HG03442 (cell line): ENCODE results near the gene GTSE1.
"Not testable (repeated sequence)": the region's sequence is repeated elsewhere in the genome, so short reads cannot be mapped to it uniquely, and the experiment has no call there.

Experiments
- ATAC-seq: cut with Tn5 transposase; IDR thresholded peaks from one replicate; pipeline ENCODE4 v1.9.1; 2021; ENCODE audit warnings: mild to moderate bottlenecking, moderate library complexity; ENCODE audit not compliant: unreplicated experiment

Gene GTSE1, protein sequence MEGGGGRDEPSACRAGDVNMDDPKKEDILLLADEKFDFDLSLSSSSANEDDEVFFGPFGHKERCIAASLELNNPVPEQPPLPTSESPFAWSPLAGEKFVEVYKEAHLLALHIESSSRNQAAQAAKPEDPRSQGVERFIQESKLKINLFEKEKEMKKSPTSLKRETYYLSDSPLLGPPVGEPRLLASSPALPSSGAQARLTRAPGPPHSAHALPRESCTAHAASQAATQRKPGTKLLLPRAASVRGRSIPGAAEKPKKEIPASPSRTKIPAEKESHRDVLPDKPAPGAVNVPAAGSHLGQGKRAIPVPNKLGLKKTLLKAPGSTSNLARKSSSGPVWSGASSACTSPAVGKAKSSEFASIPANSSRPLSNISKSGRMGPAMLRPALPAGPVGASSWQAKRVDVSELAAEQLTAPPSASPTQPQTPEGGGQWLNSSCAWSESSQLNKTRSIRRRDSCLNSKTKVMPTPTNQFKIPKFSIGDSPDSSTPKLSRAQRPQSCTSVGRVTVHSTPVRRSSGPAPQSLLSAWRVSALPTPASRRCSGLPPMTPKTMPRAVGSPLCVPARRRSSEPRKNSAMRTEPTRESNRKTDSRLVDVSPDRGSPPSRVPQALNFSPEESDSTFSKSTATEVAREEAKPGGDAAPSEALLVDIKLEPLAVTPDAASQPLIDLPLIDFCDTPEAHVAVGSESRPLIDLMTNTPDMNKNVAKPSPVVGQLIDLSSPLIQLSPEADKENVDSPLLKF

DNA sequence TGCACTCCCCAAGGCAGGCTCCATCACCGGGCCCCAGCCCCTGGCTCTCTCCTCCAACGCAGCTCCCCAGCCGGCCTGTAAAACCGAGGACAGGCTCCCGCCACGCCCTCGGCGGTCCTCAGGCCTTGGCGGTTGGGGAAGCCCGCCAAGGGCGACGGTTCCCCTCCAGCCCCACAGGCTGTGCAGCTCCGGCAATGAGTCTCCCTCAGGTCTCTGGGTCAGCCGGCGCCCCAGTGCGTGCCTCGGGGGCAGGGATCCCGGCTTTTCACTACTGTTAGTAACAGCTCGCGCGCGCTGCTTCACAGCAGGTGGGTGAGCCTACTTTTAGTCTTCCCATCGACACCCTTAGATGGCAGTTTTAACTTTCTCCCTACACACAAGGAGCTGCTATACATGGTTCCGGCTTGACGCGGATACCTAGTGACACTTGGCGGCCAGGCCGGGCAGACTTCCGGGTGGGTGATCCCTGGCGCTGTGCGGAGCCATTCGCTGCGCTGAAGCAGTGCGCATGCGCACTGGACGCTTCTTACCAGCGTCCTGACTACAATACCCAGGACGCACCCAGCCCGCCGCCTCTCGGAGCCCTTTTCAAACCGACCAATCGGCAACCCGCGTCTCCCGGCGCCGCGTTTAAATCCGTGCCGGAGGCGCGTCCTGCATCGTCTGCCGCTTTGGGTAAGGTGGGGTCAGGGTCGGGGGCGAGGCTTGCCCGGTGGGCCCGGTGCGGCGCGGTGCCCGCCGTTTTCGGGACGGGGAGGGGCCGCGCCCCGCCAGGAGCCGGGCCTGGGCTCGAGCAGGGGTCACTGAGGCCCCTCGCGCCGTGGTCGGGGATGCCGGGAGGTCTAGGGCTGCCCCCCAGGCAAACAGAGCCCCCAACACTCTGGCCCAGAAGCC, at the start of gene GTSE1:
GTSE1 (plus strand) TSS at position 614 of the 894 bp plus-strand sequence. CDS start 531 bp downstream, outside the sequence.
- peak; percentile 89 for ATAC-seq

DNA sequence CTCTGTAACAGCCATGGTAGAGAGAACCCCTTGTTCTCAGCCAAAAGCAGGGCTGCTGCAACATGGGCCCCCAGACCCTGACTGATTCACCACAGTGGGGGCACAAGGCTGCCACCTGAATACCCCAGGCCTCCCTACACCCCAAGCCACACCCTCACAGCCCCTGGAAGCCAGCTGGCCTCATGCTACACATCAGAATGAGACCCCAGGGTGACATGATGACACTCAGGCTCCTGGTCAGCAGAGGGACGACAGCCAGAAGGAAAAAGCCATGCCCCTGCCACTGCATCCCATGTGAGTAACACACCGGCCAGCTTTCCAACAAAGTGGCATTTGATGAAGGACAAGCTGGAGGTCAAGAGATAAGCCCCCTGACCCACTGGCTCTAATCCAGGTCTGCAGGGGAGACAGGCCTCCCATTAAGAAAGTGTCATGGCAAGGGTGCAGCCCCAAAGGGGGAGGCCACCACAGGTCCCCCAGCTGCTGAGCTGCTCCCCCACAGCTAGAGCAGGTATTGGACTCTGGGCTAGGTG, 49.2 kb upstream of the GTSE1 start:
- ATAC-seq, result no peak

DNA sequence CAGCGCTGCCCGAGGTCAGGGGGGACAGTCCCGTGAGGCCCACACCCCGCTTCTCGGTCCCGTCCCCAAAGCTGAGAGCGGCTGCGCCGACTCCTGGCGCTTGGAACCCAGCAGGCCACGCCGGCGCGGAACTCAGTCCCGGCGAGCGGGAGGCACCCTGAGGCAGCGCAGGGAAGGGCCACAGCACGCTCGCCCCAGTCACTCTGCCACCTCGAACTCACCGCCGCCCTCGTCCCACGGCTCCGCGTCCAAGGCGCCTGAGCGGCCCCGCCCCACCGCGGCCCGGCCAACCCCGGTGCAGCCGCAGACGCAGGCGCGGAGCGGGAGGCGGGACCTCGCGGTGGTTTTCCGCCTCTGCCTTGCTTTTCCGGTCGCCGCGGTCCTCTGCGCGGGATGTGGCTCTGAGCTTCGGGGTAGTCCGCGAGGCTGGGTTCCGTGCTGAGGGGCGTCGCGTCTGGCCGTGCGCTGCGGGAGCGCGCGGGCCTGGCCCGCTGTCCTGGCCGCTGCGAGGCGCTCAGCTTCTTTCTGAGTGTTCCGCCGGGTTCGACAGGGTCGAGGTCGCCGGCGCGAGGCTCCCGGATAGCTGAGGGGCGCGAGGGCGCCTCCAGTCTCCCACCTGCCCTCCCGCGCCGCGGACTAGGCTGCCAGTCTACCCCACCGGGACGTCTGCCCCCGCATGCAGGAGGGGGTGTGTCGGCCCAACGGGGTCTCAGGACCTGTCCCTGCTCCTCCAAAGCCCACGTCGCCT, 46.5 kb upstream of the GTSE1 start, which contains the start of gene CDPF1:
CDPF1 (minus strand) TSS at position 259 of the 748 bp plus-strand sequence. CDS start 2,009 bp downstream, outside the sequence.
- ATAC-seq, result peak; percentile 63

DNA sequence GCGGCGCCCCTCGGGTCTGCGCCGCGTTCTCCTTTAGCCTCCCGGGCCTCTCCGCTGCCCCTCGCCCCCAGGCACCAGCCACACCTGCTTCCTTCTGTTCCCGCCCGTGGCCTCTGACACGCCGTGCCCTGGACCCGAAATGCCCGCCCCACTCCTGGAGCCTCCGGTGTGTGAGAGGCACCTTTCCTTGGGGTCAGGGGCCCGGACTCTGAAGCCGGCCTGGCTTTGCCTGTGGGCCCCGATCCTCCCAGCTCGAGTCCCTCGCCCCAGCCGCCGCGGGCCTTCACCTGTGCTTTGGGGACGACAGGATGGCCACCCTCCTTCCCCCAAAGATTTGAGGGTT, 45.9 kb upstream of the GTSE1 start:
- peak; percentile 5 for ATAC-seq

DNA sequence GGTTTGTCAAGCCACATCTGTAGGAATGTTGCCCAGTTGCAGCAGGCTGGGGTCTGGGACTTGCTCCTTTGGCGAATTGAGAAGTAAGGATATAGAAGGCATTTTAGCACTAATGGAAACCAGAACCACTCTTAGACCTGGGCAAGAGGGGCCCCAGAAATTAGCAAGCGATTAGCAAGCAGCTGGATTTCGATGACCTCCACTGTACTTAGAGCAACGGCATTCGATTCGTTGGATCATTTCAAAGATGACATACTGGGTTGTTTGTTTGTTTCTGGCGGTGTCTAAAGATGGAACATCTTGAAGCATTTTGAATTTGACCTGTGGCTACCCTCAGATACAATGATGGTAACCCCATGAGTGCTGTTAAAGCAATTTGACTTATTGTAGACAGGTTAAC, 45.4 kb upstream of the GTSE1 start:
- no peak for ATAC-seq

DNA sequence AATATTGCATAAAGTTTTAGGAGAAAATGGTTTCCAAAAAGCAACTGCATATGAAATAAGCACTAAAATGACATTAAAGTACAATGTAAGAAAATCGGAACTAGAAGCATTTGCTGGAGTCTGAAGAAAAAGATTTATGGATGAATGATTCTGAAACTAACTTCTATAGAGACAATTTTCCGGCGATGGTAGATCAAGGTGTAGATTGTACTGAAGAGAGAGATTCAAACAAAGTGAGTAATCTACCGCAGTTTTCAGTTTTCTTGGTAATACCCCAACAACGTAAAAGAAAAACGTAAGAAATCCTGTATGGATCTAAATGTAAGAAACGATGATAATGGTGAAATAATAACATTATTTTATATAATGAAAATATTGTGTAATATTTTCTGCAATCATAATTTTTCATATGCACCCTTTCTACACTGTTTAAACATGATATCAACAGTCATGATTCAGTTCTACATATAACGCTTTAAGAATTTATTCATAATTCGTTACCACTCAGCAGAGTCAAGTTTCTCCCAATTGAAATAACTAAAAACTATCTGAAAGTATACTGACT, 44.8 kb upstream of the GTSE1 start:
- no peak for ATAC-seq

DNA sequence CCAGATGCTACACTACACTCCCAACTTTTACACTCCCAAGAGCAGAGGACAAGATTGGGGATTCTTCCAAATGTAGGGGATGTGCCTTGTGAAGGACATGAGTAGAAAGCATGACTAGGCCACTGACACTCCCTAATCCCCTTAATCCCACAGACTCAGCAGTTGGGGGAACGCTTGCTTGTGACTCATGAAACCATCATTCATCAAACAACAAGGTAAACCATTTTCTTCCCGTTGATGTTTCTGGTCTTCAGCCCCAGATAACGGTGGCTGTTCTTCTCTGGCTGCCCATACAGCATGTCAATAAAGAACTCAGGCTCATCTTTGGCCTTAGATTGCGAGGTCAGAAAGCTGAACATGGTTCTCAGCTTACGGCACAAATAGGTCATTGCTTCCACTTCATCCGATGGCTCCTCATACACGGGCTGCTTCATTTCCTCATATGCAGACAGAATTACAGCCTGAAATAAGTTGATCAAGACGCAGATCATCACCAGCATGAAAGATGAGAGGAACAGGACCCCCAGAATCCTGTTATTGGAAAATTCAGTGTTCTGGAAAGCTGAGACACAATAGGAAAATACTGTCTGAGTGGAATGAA, 40.2 kb upstream of the GTSE1 start:
- no peak for ATAC-seq

DNA sequence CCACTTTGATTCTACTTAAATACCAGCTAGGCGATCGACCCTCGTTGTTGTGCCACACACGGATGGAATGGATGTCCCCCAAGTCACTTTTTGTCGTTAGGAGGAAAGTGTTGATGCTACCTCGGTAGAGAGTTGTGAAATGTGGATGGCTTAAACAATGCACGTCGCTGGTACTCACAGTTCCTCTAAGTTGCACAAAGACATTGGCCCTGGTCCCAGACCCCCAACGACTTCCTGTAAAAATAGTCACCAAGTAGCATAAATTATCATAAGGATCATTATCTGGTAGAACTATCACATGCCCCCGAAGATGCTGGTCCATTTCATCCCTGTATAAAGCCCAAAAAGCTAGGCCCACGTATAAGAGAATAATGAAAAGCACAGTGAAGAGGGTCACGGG, 37.3 kb upstream of the GTSE1 start:
- no peak for ATAC-seq

DNA sequence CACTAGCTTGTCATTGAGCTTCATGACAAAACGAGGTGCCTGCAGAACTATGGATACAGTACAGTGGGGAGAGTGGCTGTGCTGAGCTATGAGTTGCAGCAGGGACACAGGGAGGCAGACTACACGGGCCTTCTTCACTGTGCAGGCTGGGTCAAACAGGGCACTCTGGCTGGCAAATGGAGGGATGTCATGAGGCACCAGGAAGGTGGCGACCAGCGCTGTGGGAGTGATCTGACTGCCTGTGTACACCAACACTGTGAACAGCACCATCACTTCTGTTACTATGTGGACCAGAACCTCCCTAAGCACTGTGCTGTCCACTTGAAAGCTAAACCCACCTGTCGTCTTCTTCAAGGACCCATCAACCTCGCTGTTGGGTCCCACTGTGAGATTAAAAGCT, 36.6 kb upstream of the GTSE1 start:
- ATAC-seq, result no peak

DNA sequence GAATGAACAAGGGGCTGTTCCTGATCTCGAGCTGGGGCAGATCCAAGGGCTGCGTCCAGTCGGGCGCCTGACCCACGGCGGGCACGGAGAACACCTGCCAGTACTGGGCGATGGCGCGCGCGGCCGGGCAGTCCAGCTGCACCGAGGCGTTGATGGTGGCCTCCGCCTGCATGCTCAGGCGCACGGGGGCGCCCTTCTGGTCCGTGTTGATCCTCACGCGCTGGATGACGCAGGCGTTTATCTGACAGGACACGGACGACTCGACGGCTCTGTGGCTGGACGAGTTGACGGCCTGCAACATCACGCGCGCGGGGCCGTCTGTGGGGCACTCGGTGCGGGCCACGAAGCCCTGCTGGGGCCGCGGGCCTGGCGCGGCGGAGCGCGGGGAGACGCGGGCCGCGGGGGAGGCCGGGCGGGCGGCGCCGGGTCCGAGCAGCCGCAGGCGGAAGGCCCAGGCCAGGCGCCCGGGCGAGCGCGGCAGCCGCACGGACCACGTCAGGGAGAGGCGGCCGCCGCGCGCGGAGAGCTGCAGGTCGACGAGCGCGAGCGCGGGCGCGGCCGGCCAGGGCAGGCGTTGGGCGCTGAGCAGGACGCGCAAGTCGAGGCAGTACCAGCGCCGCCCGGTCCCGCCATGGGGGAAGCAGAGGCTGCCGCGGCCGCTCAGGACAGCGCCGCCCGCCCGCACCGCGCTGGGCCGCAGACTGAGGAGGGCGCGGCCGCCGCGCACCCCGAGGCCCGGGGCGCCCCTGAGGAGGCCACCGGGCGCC, 34.0 kb upstream of the GTSE1 start:
- ATAC-seq, result no peak

DNA sequence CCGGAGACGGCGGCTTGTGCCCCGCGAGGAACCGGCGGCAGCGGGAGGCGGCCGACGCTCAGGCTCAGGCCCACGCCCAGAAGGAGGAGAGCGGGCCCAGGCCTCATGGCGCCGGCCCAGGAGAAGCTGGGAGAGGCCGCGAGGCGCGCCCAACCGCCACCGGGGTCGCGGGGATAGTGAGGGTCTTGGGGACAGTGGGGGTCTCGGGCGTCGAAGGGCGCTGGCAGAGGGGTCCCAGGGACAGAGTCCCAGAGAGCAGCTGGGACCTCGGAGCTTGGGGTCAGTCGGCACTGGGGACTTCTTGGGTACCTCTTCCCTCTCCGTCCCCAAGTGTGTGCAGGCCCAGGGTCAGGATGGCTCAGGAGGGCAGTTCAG, 33.5 kb upstream of the GTSE1 start, which contains the start of gene PKDREJ:
PKDREJ (minus strand) TSS at position 128 of the 375 bp plus-strand sequence; CDS start at position 107, 21 bp downstream.
- no peak for ATAC-seq

DNA sequence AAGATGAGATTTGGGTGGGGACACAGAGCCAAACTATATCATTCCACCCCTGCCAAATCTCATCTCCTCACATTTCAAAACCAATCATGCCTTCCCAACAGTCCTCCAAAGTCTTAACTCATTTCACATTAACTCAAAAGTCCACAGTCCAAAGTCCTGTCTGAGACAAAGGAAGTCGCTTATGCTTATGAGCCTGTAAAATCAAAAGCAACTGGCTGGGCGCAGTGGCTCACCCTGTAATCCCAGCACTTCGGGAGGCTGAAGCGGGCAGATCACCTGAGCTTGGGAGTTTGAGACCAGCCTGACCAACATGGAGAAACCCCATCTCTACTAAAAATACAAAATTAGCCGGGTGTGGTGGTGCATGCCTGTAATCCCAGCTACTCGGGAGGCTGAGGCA, 32.1 kb upstream of the GTSE1 start:
- not testable (repeated sequence) for ATAC-seq

DNA sequence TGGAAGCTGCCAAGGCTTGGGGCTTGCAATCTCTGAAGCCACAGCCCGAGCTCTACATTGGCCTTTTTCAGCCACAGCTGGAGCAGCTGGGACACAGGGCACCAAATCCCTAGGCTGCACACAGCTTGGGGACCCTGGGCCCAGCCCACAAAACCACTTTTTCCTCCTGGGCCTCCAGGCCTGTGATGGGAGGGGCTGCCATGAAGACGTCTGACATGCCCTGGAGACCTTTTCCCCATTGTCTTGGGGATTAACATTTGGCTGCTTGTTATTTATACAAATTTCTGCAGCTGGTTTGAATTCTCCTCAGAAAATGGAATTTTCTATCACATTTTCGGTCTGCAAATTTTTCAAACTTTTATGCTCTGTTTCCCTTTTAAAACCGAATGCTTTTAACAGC, 31.0 kb upstream of the GTSE1 start:
- not testable (repeated sequence) for ATAC-seq

DNA sequence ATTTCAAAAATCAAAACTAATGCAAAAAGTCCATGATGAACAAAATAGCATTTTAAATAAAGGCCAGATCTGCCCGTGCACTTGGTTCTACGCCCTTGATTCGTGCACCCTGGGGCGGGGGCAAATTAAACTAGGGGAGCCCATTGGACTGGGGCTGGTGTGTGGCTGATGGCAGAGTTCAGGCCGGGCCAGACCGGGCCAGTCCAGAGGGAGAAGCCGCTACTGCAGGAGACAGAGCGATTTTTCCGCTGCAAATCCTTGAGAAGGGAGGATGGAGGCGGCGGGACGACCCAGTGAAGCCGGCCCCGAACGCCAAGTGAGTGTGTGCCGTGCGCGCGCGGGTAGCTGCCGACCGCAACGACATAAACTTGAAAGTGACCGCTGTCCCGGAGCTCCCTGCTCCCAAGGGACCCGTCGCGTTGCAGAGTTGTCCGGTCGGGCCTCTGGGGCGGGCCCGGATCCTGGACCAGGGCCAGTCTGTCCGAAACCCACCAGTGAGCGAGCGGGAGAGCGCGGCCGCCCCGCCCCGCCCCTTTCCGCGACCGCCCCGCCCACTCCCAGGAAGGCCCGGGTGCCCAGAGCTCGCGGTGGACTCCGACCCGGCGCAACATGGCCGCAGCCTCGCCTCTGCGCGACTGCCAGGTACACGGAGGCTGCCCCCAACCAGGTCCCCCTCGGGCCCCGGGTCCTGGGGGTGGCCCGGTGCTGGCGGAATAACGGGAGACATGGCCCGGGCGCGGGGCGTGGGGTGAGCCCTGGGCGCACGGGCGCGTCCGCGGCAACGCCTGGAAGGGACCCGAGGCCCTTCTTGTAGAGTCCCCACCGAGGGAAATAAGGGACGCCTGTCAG, 29.0 kb upstream of the GTSE1 start, which contains the start of gene TTC38:
TTC38 (plus strand) TSS at position 578 of the 849 bp plus-strand sequence; CDS start at position 610, 32 bp downstream.
- ATAC-seq, result peak; percentile 77

DNA sequence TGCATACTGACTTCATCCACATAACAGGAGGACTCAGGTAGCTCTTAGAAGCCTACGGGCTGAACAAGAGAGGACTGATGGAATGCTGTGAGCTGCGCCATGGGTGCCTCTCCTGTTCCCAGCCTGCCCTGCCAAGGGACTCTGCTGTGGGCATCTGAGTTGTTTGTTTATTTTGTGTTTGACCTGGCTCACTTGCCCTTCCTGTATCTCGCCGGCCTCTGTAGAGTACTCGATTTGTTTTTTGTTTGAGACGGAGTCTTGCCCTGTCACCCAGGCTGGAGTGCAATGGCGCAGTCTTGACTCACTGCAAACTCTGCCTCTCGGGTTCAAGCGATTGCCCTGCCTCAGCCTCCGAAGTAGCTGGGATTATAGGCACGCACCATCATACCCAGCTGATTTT, 27.1 kb upstream of the GTSE1 start:
- no peak for ATAC-seq

DNA sequence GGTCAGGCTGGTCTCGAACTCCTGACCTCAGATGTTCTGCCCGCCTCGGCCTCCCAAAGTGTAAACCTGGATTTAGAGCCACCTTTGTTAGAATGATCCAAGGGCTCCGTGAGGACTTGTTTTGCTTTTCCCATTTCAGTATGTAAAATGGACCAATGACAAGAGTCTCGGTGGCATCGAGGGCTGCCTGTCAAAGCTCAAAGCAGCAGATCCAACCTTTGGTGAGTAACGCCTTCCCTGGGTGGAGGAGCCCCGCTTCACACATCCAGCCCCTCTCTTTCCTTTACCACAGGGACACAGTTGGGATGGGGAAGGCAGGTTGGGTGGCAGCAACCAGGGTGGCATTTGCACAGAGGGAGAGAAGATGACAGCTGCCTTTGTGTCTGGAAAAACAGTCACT, 24.5 kb upstream of the GTSE1 start:
- no peak for ATAC-seq

DNA sequence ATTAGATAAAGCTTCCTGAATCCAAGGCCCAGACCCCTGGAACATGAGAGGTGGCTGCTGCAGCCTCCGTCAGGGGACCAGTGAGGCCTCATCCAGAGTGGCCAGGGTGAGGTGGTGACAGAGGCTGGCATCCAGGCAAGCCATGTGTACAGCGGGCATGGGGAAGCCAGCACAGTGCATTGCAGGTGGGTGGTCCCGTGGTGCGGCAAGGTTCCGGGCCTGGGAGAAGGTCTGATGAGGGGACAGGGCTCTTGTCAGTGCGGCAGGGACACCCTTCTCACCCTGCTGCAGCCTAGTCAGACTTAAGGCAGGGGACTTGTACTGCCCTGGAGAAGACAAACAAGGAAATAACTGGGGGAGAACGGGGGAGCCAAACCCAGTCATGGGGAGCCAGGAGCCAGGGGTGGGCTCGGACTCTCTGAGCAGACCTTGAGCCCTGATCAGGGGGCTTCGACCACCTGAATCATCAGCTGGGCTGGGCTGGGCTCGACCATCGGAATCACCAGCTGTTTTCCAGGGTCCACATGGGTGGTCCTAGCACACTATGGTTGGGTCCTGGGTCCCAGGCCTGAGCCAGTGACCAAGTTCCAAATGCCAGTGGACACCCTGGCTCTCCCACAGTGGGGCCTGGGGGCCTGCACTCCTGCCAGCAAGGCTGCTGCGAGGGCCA, 23.8 kb upstream of the GTSE1 start:
- no peak for ATAC-seq
